HG03060 (cell line): Measurements from ENCODE around the gene ENOX1.

ENCODE experiments used
- ATAC-seq: cut with Tn5 transposase; IDR thresholded peaks from one replicate; pipeline ENCODE4 v1.9.1; 2021; ENCODE audit warnings: low read depth, moderate number of reproducible peaks; ENCODE audit not compliant: unreplicated experiment

Gene ENOX1

GRCh38 chr13:43611281-43612273, 175.2 kb downstream of the ENOX1 start:
- no peak for ATAC-seq

GRCh38 chr13:43608400-43609137, 178.2 kb downstream of the ENOX1 start:
- no peak for ATAC-seq

- no peak for ATAC-seq
Measured at GRCh38 chr13:43597599-43597945, 189.2 kb downstream of the ENOX1 start.

GRCh38 chr13:43596924-43597598, 189.7 kb downstream of the ENOX1 start:
- ATAC-seq: no peak

DNA sequence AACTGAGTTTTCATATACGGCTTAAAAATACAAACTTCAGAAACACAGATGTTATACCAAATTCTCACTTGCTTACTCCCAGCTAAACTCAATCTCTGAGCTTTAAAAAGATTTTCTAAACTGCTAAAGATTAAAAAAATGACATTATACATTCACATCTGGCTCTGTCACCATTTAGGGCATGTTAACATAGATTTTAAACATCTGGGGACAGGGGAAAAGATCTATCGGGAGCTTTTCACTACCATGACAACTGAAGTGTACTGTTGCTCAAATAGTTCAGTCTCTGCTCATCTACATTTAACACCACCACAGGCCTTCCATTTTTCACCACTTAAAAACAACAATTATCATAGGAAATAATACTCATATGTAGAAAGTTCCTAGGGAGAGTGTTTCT, 190.8 kb downstream of the ENOX1 start:
- ATAC-seq: no peak

DNA sequence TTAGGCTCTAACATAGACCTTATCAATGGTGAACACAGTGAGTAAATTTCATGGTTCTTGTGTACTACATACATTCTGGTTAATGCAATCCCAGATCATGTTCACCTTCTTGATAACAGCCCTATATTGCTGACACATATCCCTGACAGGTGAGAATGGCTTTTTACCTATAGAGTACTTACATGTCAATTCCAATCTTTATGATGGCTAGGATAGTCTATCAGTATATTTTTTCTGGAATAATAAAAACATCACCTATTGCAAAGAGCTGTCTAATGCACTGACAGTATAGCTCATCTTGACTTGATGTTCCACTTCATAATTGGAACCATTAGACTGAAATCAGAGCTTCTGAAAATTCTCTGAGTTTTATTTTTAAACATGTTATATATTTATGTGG, 199.4 kb downstream of the ENOX1 start:
- ATAC-seq: no peak

DNA sequence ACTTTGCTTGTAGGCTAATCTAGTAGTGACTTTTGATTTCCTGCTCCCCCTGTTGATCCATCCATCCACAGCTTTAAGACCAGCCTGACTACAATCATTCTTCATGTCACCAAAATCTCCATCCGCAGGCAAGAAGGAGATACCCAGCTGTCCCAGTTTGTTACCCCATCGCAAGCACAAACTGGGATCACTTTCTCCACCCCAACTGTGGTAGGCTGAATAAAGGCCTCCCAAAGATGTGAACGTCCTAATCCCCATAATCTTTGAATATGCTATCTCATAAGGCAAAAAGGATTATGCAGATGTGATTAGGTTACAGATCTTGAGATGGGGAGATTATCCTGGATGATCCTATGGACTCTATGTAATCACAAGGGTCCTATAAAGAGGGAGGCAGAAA, 202.0 kb downstream of the ENOX1 start:
- ATAC-seq: no peak

DNA sequence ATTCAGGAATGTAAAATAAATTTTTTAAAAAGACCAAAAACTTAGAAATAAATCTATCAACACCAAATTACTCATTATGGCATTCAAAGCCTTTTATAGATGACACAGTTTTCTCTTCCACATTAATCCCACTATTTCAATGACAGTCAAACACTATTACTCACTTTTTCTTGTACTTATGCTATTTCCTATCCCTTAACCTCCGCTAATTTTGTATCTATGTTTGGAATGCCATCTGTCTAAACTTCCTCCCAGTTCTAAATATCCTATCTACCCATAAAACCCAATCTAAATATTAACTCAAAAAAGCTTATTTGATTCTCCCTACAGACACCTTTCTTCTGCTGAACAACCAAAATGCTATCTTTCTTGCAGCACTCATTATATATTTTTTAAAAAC, 203.5 kb downstream of the ENOX1 start:
- no peak for ATAC-seq

DNA sequence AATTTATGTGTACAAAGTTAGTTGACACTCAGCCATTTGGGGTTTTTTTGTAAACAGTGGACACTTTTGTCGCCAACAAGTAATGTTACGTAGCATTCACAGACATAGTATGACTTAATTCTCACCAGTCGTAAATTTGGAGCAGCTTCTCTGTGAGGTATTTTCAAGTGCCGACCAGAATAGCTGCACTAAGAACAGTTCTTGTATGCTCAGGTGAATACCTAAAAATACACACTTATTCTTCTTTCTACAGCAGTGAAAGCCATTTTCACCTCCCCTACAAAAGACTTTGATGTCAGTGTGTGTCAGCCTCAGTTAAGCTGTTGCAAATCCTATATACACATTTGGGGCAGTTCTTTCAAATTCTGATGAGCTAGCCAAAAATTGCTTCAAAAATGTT, 206.5 kb downstream of the ENOX1 start:
- ATAC-seq: no peak

DNA sequence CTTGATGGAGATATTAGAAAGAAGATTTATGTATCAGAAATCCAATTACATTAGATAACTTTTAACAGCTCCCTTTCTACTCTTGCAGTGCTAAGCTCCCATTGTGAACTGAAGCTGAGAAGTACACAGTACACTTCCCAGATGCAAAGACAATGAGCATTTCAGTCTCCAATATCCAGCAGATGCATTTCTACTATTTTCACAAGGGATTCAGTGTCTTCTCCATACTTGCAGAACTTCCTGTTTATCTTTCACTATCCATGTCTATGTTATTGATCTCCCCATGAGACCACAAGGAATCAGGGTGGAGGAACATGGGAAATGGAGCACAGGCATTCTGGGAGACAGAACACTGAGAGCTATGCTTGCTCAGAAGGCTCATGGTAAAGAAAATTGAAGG, 207.5 kb downstream of the ENOX1 start:
- no peak for ATAC-seq

DNA sequence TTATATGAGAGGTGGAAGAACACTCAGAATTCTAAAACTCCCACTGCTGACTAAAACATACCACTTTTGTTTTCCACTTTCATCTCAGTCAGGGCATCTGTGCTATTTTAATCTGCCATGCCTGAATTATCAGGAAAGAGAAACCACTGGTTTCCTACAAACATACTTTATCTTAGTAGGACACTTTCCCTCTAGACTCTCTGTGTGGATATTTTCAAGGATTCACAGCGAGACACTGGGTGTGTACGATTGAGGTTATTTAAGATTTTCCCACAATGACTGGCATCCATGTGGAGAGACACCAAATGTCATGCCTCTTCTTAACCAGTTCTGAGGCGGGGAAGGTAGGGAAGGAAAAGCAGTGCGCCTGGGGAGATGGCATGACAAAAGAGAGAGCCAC, 212.2 kb downstream of the ENOX1 start:
- no peak for ATAC-seq

DNA sequence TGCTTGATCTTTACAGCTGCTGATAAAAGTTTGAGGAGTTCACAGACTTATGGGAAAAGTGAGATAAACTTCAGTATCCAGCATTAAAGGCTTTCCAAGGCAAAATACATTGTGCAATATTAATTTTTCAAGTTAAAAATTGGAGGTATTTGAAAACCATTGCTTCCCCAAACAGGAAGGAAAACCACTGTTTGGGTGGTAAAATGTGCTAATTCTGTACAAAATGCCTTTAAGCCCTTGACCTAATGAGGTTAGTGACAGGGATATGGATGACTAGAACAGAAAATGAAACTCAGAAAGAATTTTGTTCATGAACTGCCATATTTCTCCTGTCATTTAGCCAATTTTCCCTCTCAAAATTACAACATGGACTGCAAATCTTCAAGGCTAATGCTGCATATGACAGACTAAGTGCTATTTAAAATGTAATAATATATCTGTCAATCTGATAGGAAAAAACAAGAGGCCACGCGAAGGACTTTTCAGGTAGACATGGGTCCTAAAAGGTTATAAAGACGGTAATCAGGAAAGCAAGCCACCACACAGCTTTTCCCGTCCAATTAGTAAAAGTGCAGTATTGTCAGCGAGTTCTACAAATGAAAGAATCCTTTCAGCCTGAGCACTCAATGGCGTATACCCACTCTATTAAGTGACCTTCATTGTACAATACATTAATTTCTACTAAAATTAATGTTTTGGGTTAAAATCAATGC, 212.8 kb downstream of the ENOX1 start:
- ATAC-seq: no peak

DNA sequence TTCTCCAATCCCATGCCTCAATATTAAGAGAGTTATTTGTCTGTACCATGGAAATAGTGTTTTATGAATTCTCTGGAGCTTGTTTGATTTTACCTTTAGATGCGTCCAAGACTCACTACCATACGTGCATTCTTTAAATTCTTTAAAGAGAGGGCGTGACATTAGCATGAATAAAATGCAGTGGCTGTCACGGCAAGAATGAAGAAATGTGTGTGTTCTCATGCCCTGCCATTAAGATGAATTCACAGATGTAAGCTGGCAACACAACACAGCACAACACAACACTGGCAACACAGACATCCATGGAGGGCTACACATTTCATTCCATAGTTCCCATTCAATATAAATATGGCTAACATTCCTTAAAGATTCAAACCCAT, 213.4 kb downstream of the ENOX1 start:
- no peak for ATAC-seq

- ATAC-seq: no peak
Measured at GRCh38 chr13:43572656-43573360, 214.0 kb downstream of the ENOX1 start.

GRCh38 chr13:43569658-43570057, 217.1 kb downstream of the ENOX1 start:
- ATAC-seq: no peak

- ATAC-seq: no peak
Measured at GRCh38 chr13:43567608-43568007, 219.2 kb downstream of the ENOX1 start.

DNA sequence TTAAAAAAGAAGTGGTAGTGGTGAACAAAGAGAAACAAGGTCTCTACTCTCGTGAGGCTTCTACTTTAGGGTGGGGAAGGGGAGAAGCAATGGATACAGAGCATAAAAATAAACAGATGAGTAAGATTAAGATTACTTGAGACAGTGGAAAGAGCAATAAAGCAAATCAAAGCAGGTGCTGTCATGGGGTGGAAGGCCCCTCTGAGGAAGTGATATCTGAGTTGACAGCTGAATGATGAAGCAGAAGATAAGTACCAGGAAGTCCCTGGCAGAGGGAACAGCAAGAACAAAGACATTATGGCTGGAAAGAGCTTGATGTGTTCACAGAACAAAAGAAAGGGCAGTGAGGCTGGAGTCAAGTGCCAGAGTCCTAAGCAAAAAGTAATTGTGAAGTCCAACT, 221.8 kb downstream of the ENOX1 start:
- no peak for ATAC-seq

DNA sequence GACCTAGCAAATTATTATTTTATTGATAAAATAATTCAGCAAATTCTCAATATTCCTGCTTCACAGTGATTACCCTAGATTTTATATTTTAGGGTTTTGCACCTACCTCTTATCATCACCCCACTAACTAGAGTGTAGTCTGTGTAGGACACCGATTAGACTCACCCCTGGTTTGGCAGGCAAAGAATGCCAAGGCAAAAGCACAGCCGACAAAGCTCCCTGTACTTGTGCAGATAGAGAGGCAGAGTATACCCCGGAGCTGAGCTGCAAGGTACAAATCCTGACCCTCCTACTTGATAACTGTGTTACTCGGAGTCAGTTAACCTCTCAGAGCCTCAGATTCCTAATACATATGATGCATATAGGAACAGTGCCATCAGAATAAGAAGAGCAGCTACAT, 225.7 kb downstream of the ENOX1 start:
- no peak for ATAC-seq

DNA sequence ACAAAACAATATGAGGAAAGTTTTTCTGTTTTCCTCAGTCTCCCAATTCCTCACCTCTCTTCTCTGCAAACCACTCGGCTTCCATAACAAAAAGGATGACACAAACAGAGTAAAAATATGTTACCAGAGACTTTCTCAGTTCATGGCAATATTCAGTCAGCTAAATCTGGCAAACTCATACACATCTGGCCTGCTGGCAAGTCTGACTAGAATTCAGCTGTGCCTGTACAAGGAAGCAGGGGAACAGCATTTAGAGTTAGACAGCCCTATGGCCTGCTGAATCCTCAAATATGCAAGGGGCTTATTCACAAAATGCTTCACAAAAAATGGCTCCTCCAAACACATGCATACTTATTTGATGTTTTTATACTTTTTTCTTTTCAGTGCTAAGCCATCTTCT, 227.8 kb downstream of the ENOX1 start:
- no peak for ATAC-seq

DNA sequence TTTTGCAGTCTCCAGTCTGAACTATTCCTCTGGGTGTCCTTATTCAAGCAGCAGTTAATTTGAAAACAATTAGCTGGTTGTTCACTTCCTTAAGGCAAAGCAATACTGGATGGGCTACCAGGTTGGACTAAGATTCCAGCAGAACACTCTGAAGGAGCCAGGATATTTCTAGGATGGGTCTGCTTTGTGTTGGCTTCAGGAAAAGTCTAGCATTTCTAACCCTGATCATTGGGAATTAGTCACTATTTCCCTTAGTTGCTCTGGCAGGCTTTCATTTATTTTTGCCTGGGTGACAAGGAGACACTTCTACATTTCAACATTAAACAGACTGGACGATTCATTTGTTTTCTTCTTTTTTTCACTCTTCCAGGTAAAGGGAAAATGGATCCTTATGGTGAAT, 228.4 kb downstream of the ENOX1 start:
- no peak for ATAC-seq
